Omental fat pad (tissue), 4 donors: ENCODE measurements around the gene VIPAS39. TPM values are rescaled to one million over a fixed set of nuclear protein-coding genes. Genes with fewer than 3 reads are reported as not detected.

ENCODE experiments used
- ATAC-seq: fragments of 150-250 bp; one replicate; pipeline ENCODE4 v1.9.1; 2016; ENCODE audit warnings: mild to moderate bottlenecking, moderate library complexity; ENCODE audit not compliant: low FRiP score
- DNase-seq: peaks from one replicate; pipeline ENCODE4 v3.0.0-alpha.2; 2019; ENCODE audit warnings: low spot score
- CTCF ChIP-seq, 3 donors: fragments of 450-650 bp; IDR thresholded peaks; one replicate each; pipeline ENCODE4 v1.5.1; 2016 to 2017; ENCODE audit warnings: antibody characterized with exemption in 3 of 3, mild to moderate bottlenecking in 3 of 3, moderate library complexity in 2 of 3
- total RNA-seq, 4 donors: library from RNA; depleted of rRNA; stranded (reverse); fragments of >200 nt; gene quantifications; one replicate each; pipeline ENCODE4 v1.1.0, GENCODE V29; 2016

The VIPAS39 gene
- total RNA-seq, 4 donors from 2014 or later, result 9.5 to 17.3 (median 14.3) TPM

GRCh38 chr14:77470224-77470870, 12.9 kb upstream of the VIPAS39 start:
- ATAC-seq (no peak), DNase-seq (no peak)
- no peak for TF ChIP-seq CTCF (IDR thresholded peaks at IDR 0.05)

GRCh38 chr14:77469539-77469938, 12.1 kb upstream of the VIPAS39 start:
- TF ChIP-seq CTCF (IDR thresholded peaks at IDR 0.05), result no peak
- no peak for ATAC-seq

GRCh38 chr14:77469067-77469505, 11.7 kb upstream of the VIPAS39 start:
- TF ChIP-seq CTCF (IDR thresholded peaks at IDR 0.05), result no peak
- no peak for ATAC-seq

More at GRCh38 chr14:77469539-77469938, 12.1 kb upstream of the VIPAS39 start:
- DNase-seq, result no peak

GRCh38 chr14:77467801-77468200, 10.4 kb upstream of the VIPAS39 start:
- ATAC-seq, result no peak
- TF ChIP-seq CTCF (IDR thresholded peaks at IDR 0.05), result no peak
- no peak for DNase-seq

More at GRCh38 chr14:77469067-77469505, 11.7 kb upstream of the VIPAS39 start:
- no peak for DNase-seq

- DNase-seq (peak; percentile 83), ATAC-seq (no peak)
- TF ChIP-seq CTCF (IDR thresholded peaks at IDR 0.05), result no peak
Measured at GRCh38 chr14:77459072-77459723, 1.8 kb upstream of the VIPAS39 start.

GRCh38 chr14:77458249-77458950, 999 bp upstream of the VIPAS39 start:
- ATAC-seq (peak; percentile 36), DNase-seq (no peak)
- TF ChIP-seq CTCF (IDR thresholded peaks at IDR 0.05), result no peak
